Calu3 (cell line): ENCODE measurements around the gene NSD2. TPM values are rescaled to one million over a fixed set of nuclear protein-coding genes. Genes with fewer than 3 reads are reported as not detected.
A peak's percentile ranks its signal among the peaks of the same experiment; 100 is the strongest.

Experiments
- BruUV-seq: library from RNA; stranded (reverse); fragments of 400-500 nt; replicated peaks from 2 replicates; lab custom pipeline; 2021; lab: Mats Ljungman, UMichigan
- CTCF ChIA-PET: fragments of 300-600 bp; sonication (Branson Sonifier 250); formaldehyde crosslinking; loops from one replicate; lab custom pipeline; 2022; ENCODE audit warnings: antibody characterized with exemption; lab: Charles Lee
- DNase-seq: peaks from one replicate; pipeline ENCODE4 v3.0.0; 2022
- H3K27ac Mint-ChIP-seq: one replicate; pipeline ENCODE4 v1.8.0; 2022; ENCODE audit warnings: mixed read lengths; ENCODE audit not compliant: unreplicated experiment
- H3K27me3 Mint-ChIP-seq: one replicate; pipeline ENCODE4 v1.8.0; 2022; ENCODE audit warnings: mixed read lengths; ENCODE audit not compliant: unreplicated experiment
- H3K36me3 Mint-ChIP-seq: one replicate; pipeline ENCODE4 v1.8.0; 2022; ENCODE audit warnings: mild to moderate bottlenecking, moderate library complexity, mixed read lengths; ENCODE audit not compliant: insufficient read depth, unreplicated experiment
- H3K4me1 Mint-ChIP-seq: one replicate; pipeline ENCODE4 v1.8.0; 2022; ENCODE audit warnings: mild to moderate bottlenecking, low read depth, mixed read lengths; ENCODE audit not compliant: unreplicated experiment
- H3K4me3 Mint-ChIP-seq: one replicate; pipeline ENCODE4 v1.8.0; 2022; ENCODE audit warnings: mild to moderate bottlenecking, low read depth, moderate library complexity, mixed read lengths; ENCODE audit not compliant: unreplicated experiment
- H3K9me3 Mint-ChIP-seq: one replicate; pipeline ENCODE4 v1.8.0; 2022; ENCODE audit warnings: low read depth, mixed read lengths; ENCODE audit not compliant: unreplicated experiment
- CTCF ChIP-seq: fragments of 200-600 bp; IDR thresholded peaks from one replicate; pipeline ENCODE4 v1.8.0; 2022; ENCODE audit warnings: antibody characterized with exemption; ENCODE audit not compliant: unreplicated experiment
- intact Hi-C: fragments of 100-400 bp; cut with micrococcal nuclease; formaldehyde crosslinking; loops from one replicate; pipeline ENCODE4 v1.10.0; 2022; ENCODE audit not compliant: unreplicated experiment
- total RNA-seq: library from RNA; stranded (reverse); gene quantifications from 2 replicates; pipeline ENCODE4 v1.2.3, GENCODE V29; 2022

The NSD2 gene
- total RNA-seq, 1 experiment from 2014 or later, result 104 TPM

- Mint-ChIP-seq H3K36me3 (peaks cover 30% of the 10 kb centered on the region), H3K27ac (no peak overlapping the region), H3K4me1 (peaks cover 20% of the 10 kb centered on the region), H3K27me3 (no peaks in the 10 kb centered on the region), H3K9me3 (no peaks in the 10 kb centered on the region), H3K4me3 (no peak overlapping the region)
- no TSS peak for BruUV-seq
- no peak for TF ChIP-seq CTCF
- intact Hi-C loops, result no loop called here
- no peak for DNase-seq
- CTCF ChIA-PET, result no interaction called here
Observed at GRCh38 chr4:1851160-1851559, 20.0 kb upstream of the NSD2 start.

- H3K27ac Mint-ChIP-seq, result no peak overlapping the region
- H3K4me1 Mint-ChIP-seq, result peaks cover 20% of the 10 kb centered on the region
- no TSS peak for BruUV-seq
- H3K9me3 Mint-ChIP-seq, result no peaks in the 10 kb centered on the region
- no peaks in the 10 kb centered on the region for H3K27me3 Mint-ChIP-seq
- TF ChIP-seq CTCF, result no peak
- CTCF ChIA-PET, result no interaction called here
- intact Hi-C loops, result no loop called here
- H3K36me3 Mint-ChIP-seq, result peaks cover 37% of the 10 kb centered on the region
- no peak overlapping the region for H3K4me3 Mint-ChIP-seq
- no peak for DNase-seq
Observed at GRCh38 chr4:1851575-1852410, 19.4 kb upstream of the NSD2 start.

DNA sequence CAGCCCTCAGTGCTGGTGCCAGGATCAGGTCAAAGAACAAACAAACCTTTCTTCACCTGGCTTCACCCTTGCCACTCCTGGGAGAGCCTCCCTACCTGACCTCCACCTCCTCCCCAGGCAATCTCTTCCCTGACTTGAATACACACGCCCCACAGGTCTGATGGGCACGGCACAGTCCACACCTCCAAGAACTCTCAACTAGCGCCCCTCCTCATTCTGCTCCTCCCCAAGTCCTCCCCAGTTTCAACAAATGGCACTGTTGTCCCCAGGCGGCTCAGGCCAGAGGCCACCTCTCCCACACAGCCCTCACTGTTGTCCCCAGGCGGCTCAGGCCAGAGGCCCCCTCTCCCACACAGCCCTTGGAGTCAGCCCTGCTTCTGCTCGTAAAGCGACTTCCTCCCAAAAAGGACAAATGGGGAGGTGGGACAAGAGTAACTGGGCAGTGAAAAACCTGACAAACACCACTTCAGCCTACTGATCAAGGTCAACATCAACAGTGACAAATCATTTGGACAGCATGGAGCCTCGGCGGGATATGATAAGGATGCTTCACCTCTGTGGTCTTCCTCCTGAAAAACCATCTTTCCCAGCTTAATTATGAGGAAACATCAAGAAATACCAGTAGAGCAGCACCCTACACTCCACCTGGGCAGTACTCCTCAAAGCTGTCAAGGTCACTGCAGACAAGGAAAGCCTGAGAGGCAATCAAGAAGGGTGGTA, 18.1 kb upstream of the NSD2 start:
- CTCF ChIA-PET, result no interaction called here

DNA sequence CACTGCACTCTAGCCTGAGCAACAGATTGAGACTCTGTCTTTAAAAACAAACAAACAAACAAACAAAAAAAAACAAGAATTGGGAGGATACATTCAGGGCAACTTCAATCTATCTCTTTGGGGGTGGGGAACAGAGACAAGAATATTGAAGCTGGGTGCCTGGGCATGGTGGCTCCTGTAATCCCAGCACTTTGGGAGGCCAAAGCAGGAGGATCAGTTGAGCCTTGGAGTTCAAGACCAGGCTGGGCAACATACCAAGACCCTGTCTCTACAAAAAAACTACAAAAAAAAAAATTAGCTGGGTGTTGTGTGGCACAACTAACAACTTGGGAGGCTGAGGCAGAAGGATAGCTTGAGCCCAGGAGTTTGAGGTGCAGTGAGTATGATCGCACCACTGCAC, 16.4 kb upstream of the NSD2 start:
- intact Hi-C loops, result no loop called here
- H3K4me3 Mint-ChIP-seq, result peak overlapping the region; percentile 72
- no peak for DNase-seq
- peaks cover 20% of the 10 kb centered on the region for H3K4me1 Mint-ChIP-seq
- H3K36me3 Mint-ChIP-seq, result peaks cover 43% of the 10 kb centered on the region
- CTCF ChIA-PET, result interaction anchor here (0.6 kb wide), 1 partner anchor 147 kb away, joined by 5 read pairs; no protein-coding TSS in a partner anchor
- H3K9me3 Mint-ChIP-seq, result no peaks in the 10 kb centered on the region
- peaks cover 11% of the 10 kb centered on the region for H3K27me3 Mint-ChIP-seq
- BruUV-seq, result TSS peak; percentile 68
- no peak overlapping the region for H3K27ac Mint-ChIP-seq
- no peak for TF ChIP-seq CTCF

More for the DNA sequence above, 18.1 kb upstream of the NSD2 start:
- H3K27me3 Mint-ChIP-seq, result no peaks in the 10 kb centered on the region
- intact Hi-C loops, result no loop called here
- no peak for DNase-seq
- no peak overlapping the region for H3K27ac Mint-ChIP-seq
- peaks cover 39% of the 10 kb centered on the region for H3K36me3 Mint-ChIP-seq
- no TSS peak for BruUV-seq
- no peaks in the 10 kb centered on the region for H3K9me3 Mint-ChIP-seq
- TF ChIP-seq CTCF, result no peak
- no peak overlapping the region for H3K4me3 Mint-ChIP-seq
- H3K4me1 Mint-ChIP-seq, result peaks cover 20% of the 10 kb centered on the region
